Liver (tissue), 9 donors: ENCODE data around the gene APBA3. TPM values are rescaled to one million over a fixed set of nuclear protein-coding genes. Genes with fewer than 3 reads are reported as not detected.
A peak's percentile ranks its signal among the peaks of the same experiment; 100 is the strongest.

Source experiments
- DNase-seq: peaks from one replicate; pipeline ENCODE4 v3.0.0-alpha.2; 2017; ENCODE audit warnings: low spot score
- H3K27ac ChIP-seq, 2 donors: one replicate each; pipeline ENCODE4 v1.7.0; 2013; ENCODE audit warnings: inconsistent platforms in 2 of 2, low read length in 2 of 2, control low read depth in 1 of 2, low read depth in 1 of 2, mild to moderate bottlenecking in 1 of 2
- H3K27me3 ChIP-seq, 4 donors: one replicate each; pipeline versions ENCODE4 v1.6.1 to v1.7.0; 2013; ENCODE audit warnings: low read length in 3 of 4, inconsistent platforms in 1 of 4, mild to moderate bottlenecking in 1 of 4, moderate library complexity in 1 of 4; ENCODE audit not compliant: control insufficient read depth in 4 of 4, insufficient read depth in 4 of 4
- H3K36me3 ChIP-seq, 4 donors: one replicate each; pipeline versions ENCODE4 v1.6.1 to v1.7.0; 2013; ENCODE audit warnings: low read length in 3 of 4, mild to moderate bottlenecking in 3 of 4, low read depth in 1 of 4, moderate library complexity in 1 of 4; ENCODE audit not compliant: control insufficient read depth in 4 of 4, insufficient read depth in 3 of 4
- H3K4me1 ChIP-seq, 4 donors: one replicate each; pipeline versions ENCODE4 v1.6.1 to v1.7.0; 2013; ENCODE audit warnings: low read length in 3 of 4, mild to moderate bottlenecking in 3 of 4, moderate library complexity in 1 of 4; ENCODE audit not compliant: control insufficient read depth in 4 of 4, insufficient read depth in 4 of 4
- H3K4me3 ChIP-seq, 3 donors: one replicate each; pipeline versions ENCODE4 v1.6.1 to v1.7.0; 2013; ENCODE audit warnings: low read length in 3 of 3, control low read depth in 1 of 3, low read depth in 1 of 3, mild to moderate bottlenecking in 1 of 3
- H3K9ac ChIP-seq, 2 donors: one replicate each; pipeline ENCODE4 v1.7.0; 2013; ENCODE audit warnings: low read length in 2 of 2, mild to moderate bottlenecking in 2 of 2, moderate library complexity in 2 of 2, control low read depth in 1 of 2, low read depth in 1 of 2
- H3K9me3 ChIP-seq, 4 donors: one replicate each; pipeline versions ENCODE4 v1.6.1 to v1.7.0; 2013; ENCODE audit warnings: low read length in 3 of 4; ENCODE audit not compliant: control insufficient read depth in 4 of 4
- ATF3 ChIP-seq: IDR thresholded peaks from 2 replicates; pipeline ENCODE4 v1.6.1; 2016; ENCODE audit warnings: antibody characterized with exemption
- CTCF ChIP-seq: fragments of 150-350 bp; IDR thresholded peaks from 2 replicates; pipeline ENCODE4 v1.5.1; 2017; ENCODE audit warnings: improper control_type of control experiment, low read depth, low read length; ENCODE audit not compliant: missing input control
- EGR1 ChIP-seq, 2 donors: IDR thresholded peaks; 2 replicates each; pipeline ENCODE4 v1.6.1; 2016 to 2018; ENCODE audit warnings: antibody characterized with exemption in 2 of 2, low read depth in 2 of 2
- FOXA1 ChIP-seq: IDR thresholded peaks from 2 replicates; pipeline ENCODE4 v1.6.1; 2016; ENCODE audit warnings: antibody characterized with exemption
- FOXA2 ChIP-seq: IDR thresholded peaks from 2 replicates; pipeline ENCODE4 v1.6.1; 2016; ENCODE audit warnings: antibody characterized with exemption
- GABPA ChIP-seq, 2 donors: IDR thresholded peaks in 1 of 2; conservative IDR thresholded peaks in 1 of 2; 2 replicates each; pipeline ENCODE4 v1.6.1; 2016; ENCODE audit warnings: antibody characterized with exemption in 2 of 2, mild to moderate bottlenecking in 1 of 2, moderate library complexity in 1 of 2
- HNF4A ChIP-seq, 2 donors: conservative IDR thresholded peaks; 2 replicates each; pipeline ENCODE4 v1.6.1; 2016; ENCODE audit warnings: antibody characterized with exemption in 2 of 2, mild to moderate bottlenecking in 2 of 2
- HNF4G ChIP-seq: IDR thresholded peaks from 2 replicates; pipeline ENCODE4 v1.6.1; 2016; ENCODE audit warnings: antibody characterized with exemption
- JUND ChIP-seq, 2 donors: IDR thresholded peaks; 2 replicates each; pipeline ENCODE4 v1.6.1; 2016; ENCODE audit warnings: antibody characterized with exemption in 2 of 2
- MAX ChIP-seq: IDR thresholded peaks from 2 replicates; pipeline ENCODE4 v1.6.1; 2016; ENCODE audit warnings: antibody characterized with exemption
- NR2F2 ChIP-seq: IDR thresholded peaks from 2 replicates; pipeline ENCODE4 v1.6.1; 2016; ENCODE audit warnings: antibody characterized with exemption
- RAD21 ChIP-seq, 2 donors: IDR thresholded peaks; 2 replicates each; pipeline ENCODE4 v1.6.1; 2016; ENCODE audit warnings: antibody characterized with exemption in 2 of 2, mild to moderate bottlenecking in 2 of 2
- REST ChIP-seq: IDR thresholded peaks from 2 replicates; pipeline ENCODE4 v1.6.1; 2016; ENCODE audit warnings: antibody characterized with exemption, mild to moderate bottlenecking
- RXRA ChIP-seq, 2 donors: IDR thresholded peaks; 2 replicates each; pipeline ENCODE4 v1.6.1; 2017 to 2018; ENCODE audit warnings: antibody characterized with exemption in 2 of 2, mild to moderate bottlenecking in 1 of 2
- SP1 ChIP-seq: IDR thresholded peaks from 2 replicates; pipeline ENCODE4 v1.6.1; 2018; ENCODE audit warnings: antibody characterized with exemption, mild to moderate bottlenecking
- TAF1 ChIP-seq: conservative IDR thresholded peaks from 2 replicates; pipeline ENCODE4 v1.6.1; 2016; ENCODE audit warnings: antibody characterized with exemption, mild to moderate bottlenecking
- YY1 ChIP-seq: IDR thresholded peaks from 2 replicates; pipeline ENCODE4 v1.6.1; 2016; ENCODE audit warnings: antibody characterized with exemption, mild to moderate bottlenecking
- ZBTB33 ChIP-seq: IDR thresholded peaks from 2 replicates; pipeline ENCODE4 v1.6.1; 2016; ENCODE audit warnings: antibody characterized with exemption
- WGBS: extraction: QIAGEN DNeasy Blood & Tissue Kit; methylation state at CpG from one replicate; pipeline ENCODE4 v1.1.7; 2013; 5-methylcytosine and 5-hydroxymethylcytosine counted together
- polyA plus RNA-seq, 2 donors: library from polyadenylated mRNA; stranded (reverse) in 1 of 2; unstranded in 1 of 2; fragments of 200-250 nt in 1 of 2; fragments of >200 nt in 1 of 2; fragmentation: Nextera tagmentation in 1 of 2; extraction: Ambion mirVana in 1 of 2; gene quantifications; one replicate each; pipeline versions ENCODE4 v1.2.1 to v1.2.3, GENCODE V29; 2013 to 2015
- total RNA-seq, 2 donors: library from RNA; depleted of rRNA; stranded (reverse); fragments of >200 nt; gene quantifications; one replicate each; pipeline ENCODE4 v1.2.3, GENCODE V29; 2014
- donor health status: healthy.
- donor health status: healthy.
- donor health status: healthy.
- donor health status: healthy.
- donor health status: healthy.

Gene APBA3
- total and polyA plus RNA-seq, 4 donors = 6.4 to 24.3 (median 10.7) TPM

- Histone ChIP-seq H3K27ac (no peak overlapping the region), H3K9me3 (no peaks in the 10 kb centered on the region), H3K4me3 (no peak overlapping the region), H3K36me3 (peaks cover 3 to 34% (median 6%) of the 10 kb centered on the region in 4 donors), H3K4me1 (peaks cover 5 to 18% (median 9%) of the 10 kb centered on the region in 4 donors), H3K9ac (no peak overlapping the region), H3K27me3 (no peaks in the 10 kb centered on the region)
- 95% methylated on average over 12 of the region's 12 CpGs for WGBS
- TF ChIP-seq RAD21 (IDR thresholded peaks at IDR 0.05) (no peak), RXRA (IDR thresholded peaks at IDR 0.05) (no peak), HNF4A (conservative IDR thresholded peaks at IDR 0.05) (no peak), YY1 (no peak), ATF3 (no peak), JUND (IDR thresholded peaks at IDR 0.05) (no peak)
- DNase-seq = no peak
Measured at GRCh38 chr19:3765121-3765520, 3.6 kb upstream of the APBA3 start.

GRCh38 chr19:3762501-3763459 is 1.3 kb upstream of the APBA3 start, which contains the start of gene MRPL54:
TSS of gene MRPL54 (plus strand) at chr19:3762682. CDS start at chr19:3762701, 19 bp downstream.
- peak; percentile 99 for DNase-seq
- H3K9ac ChIP-seq = peak within 1 kb of the TSS; percentile 87 to 96
- H3K9me3 ChIP-seq = no peaks in the 10 kb centered on the region
- TF ChIP-seq TAF1 (peak; percentile 91), MAX (no peak), FOXA1 (no peak), ATF3 (no peak), RAD21 (IDR thresholded peaks at IDR 0.05) (peak in 1 of 2 donors; percentile 32), CTCF (no peak), RXRA (IDR thresholded peaks at IDR 0.05) (peak; percentile 25 to 67), GABPA (IDR thresholded peaks at IDR 0.05 in 1 of 2, conservative IDR thresholded peaks at IDR 0.05 in 1 of 2) (peak; percentile 55 to 88), FOXA2 (no peak), ZBTB33 (no peak), YY1 (peak; percentile 96), NR2F2 (peak; percentile 31), REST (peak; percentile 67), EGR1 (IDR thresholded peaks at IDR 0.05; ENCODE audit: low read depth in 2 of 2) (peak in 1 of 2 donors; percentile 25), HNF4A (conservative IDR thresholded peaks at IDR 0.05) (peak in 1 of 2 donors; percentile 37), JUND (IDR thresholded peaks at IDR 0.05) (peak; percentile 60 to 71), SP1 (peak; percentile 56), HNF4G (peak; percentile 9)
- peaks cover 5 to 22% (median 14%) of the 10 kb centered on the region in 4 donors for H3K4me1 ChIP-seq
- H3K36me3 ChIP-seq = peaks cover 2 to 22% (median 5%) of the 10 kb centered on the region in 4 donors
- WGBS = 3% methylated on average over 47 of the region's 47 CpGs
- no peaks in the 10 kb centered on the region for H3K27me3 ChIP-seq
- peak within 1 kb of the TSS; percentile 94 to 100 for H3K27ac ChIP-seq
- H3K4me3 ChIP-seq = peak within 1 kb of the TSS; percentile 78 to 90 (median 83)
